ENCODE results near the gene EIF4E.

GRCh38 chr4:98903963-98904362 is 25.0 kb downstream of the EIF4E start:
- no peak for TF ChIP-seq CTCF (IDR thresholded peaks at IDR 0.05; ENCODE audit: poor library complexity, severe bottlenecking)
- no peak for TF ChIP-seq SMC3 (conservative IDR thresholded peaks at IDR 0.05; ENCODE audit: poor library complexity)
- no peak for TF ChIP-seq EP300 (conservative IDR thresholded peaks at IDR 0.05; ENCODE audit: poor library complexity, severe bottlenecking)
- TF ChIP-seq EZH2 (IDR thresholded peaks at IDR 0.05; ENCODE audit: borderline replicate concordance, insufficient read depth, low read length, poor library complexity, severe bottlenecking): no peak
